Activated CD8-positive, alpha-beta memory T cell treated with anti-CD3 and anti-CD28 coated beads for 1 hour (primary cell): ENCODE measurements around the gene ACIN1.

Source experiments
- DNase-seq, 2 donors: peaks; one replicate each; pipeline ENCODE4 v3.0.0-alpha.2; 2020; ENCODE audit warnings: low read depth in 1 of 2; ENCODE audit errors: extremely low read depth in 1 of 2

ACIN1 gene

DNA sequence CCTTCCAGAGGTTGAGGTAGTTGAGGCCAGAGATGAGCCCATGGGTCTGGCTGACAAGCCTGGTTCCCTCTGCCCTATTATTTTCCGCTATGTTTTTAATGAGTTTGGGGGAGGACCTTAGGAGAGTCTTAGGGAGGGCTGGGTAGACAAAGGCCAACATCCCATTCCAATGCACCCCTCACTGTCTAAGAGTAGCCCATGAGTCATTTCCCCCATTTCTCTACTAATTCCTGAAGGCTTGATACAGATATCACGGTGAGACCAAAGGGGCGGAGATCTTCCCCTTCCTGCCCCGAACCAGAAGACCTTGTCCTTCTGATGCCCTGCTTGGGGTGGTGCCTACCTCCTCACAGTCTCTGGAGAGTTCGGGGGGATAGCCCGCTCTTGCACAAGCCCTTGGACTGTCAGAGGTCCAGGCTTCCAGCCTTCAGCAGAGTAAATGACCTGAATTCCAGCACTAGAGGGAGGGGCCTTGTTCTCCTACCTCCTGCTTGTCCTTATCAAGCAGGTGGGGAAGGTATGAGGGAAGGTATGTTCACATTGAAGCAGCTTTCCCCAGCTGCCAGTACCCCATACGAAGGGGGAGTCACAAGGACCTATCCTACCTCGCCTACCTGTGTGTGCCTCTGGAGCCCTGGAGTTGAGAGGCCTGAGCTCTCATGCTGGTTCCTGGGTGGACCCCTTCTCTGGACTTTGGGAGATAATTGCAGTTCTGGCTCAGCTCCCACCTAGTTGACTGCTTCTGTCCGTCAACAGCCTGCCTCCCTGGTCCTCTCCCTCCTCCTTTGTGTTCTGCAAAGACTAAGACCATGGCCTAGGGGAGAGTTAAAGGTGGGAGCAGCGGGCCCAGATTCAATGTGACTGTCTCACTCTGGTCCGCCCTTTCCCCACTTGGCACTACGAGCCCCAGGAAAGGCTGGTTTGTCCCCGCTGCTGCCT lies 49.2 kb downstream of the ACIN1 start:
- no peak for DNase-seq

DNA sequence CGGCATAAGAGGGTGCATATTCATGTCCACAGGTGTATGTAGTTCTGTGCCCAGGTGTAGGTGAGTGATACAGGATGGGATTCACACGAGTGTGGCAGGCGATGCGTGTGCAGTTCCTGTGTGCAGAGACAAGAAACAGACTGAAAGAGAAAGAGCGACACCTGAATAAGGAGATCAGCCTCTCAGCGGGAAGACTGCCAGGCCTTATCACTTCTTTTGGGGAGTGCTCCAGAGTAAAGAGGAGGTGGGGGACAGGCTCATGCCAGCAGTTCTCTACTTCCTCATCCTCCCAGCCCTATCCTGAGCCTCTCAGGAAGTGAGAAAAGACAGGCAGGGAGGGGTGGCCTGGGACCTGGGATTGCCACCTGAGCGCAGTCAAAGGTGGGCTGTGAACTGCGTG lies 50.1 kb downstream of the ACIN1 start:
- no peak for DNase-seq

DNA sequence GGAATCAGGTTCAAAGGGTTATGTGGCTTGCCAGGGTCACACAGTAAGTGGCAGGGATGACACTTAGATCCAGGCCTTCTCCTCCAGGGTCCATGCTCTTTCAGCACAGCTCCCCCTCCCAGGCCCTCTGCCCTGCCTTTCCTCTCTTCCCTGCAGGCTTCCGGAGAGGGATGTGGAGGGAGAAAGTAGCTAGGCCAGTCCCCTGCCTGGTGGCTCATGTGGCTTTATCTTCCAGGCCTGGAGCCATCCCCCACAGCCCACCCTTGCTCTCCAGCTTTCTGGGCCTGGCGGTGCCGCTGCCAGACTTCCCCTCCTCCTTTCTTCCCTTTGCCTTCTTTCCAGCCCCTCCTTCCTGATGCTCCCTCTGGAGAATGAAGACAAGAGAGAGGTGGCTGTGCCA lies 51.2 kb downstream of the ACIN1 start:
- no peak for DNase-seq

DNA sequence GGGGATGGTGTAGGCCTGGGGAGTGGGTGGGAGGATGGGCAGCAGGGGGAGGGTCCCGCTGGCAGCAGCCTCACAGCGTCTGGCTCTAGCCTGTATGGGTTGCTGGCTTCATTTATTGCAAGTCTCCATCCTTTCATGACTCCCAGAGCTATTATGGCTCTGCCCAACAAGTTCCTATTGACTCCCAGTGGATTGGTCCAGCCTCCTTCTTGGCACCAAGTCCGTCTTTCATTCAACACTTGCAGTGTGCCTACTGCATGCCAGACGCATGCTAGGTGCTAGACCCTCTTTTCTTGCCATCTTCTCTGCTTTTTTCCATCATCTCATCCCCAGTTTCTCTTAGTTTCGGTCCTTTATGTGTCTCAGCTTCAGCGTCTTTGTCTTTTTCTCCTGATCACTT lies 51.8 kb downstream of the ACIN1 start:
- DNase-seq: no peak

DNA sequence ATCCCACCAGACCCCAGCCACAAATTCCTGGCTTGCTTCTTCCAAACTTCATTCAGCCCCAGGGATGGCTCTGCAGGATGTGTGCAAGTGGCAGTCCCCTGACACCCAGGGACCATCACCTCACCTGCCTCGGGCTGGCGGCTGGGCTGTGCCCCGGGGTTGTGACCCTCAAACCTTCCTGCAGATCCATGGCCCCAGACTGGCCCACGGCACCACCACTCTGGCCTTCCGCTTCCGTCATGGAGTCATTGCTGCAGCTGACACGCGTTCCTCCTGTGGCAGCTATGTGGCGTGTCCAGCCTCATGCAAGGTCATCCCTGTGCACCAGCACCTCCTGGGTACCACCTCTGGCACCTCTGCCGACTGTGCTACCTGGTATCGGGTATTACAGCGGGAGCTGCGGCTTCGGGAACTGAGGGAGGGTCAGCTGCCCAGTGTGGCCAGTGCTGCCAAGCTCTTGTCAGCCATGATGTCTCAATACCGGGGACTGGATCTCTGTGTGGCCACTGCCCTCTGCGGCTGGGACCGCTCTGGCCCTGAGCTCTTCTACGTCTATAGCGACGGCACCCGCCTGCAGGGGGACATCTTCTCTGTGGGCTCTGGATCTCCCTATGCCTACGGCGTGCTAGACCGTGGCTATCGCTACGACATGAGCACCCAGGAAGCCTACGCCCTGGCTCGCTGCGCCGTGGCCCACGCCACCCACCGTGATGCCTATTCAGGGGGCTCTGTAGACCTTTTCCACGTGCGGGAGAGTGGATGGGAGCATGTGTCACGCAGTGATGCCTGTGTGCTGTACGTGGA lies 52.6 kb downstream of the ACIN1 start, which contains the start of gene PSMB11:
Gene PSMB11 (plus strand): TSS at position 51 of the 804 bp plus-strand sequence. CDS start 14 bp downstream, at position 65.
- no peak for DNase-seq

DNA sequence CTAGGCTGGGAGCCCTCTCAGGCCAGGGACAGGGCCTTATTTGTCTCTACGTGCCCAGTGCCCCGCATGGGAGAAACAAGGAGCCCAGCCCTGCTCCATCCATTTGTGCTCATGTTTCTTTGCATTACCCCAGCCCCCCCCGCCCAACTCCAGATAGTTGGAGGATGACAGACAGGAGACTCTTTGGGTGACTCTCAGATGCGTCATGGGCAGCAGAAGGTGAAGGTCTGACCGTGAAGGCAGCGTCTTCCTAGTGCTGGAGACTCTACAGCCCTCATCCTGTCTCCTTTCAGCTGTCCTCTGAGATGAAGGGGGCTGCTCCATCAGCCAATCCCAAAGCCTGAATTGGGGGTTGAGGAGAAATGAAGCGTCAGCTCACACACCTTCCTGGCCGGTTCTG lies 53.2 kb downstream of the ACIN1 start:
- DNase-seq: no peak

DNA sequence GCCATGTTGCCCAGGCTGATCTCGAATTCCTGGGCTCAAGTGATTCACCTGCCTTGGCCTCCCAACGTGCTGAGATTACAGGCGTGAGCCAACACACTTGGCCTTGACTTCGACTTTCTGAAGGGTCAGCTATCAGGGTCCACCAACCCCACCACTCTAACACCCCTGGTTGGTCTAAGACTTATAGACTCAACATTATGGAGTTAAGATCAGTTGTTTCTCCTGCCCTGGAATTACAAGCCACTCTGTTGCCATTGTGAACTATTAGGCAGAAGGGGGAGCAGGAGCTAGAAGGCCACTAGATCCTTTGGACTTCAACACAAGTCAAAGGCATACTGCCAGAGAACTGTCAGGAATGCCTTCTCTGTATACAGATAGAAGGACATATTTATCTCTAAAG lies 54.8 kb downstream of the ACIN1 start:
- no peak for DNase-seq

DNA sequence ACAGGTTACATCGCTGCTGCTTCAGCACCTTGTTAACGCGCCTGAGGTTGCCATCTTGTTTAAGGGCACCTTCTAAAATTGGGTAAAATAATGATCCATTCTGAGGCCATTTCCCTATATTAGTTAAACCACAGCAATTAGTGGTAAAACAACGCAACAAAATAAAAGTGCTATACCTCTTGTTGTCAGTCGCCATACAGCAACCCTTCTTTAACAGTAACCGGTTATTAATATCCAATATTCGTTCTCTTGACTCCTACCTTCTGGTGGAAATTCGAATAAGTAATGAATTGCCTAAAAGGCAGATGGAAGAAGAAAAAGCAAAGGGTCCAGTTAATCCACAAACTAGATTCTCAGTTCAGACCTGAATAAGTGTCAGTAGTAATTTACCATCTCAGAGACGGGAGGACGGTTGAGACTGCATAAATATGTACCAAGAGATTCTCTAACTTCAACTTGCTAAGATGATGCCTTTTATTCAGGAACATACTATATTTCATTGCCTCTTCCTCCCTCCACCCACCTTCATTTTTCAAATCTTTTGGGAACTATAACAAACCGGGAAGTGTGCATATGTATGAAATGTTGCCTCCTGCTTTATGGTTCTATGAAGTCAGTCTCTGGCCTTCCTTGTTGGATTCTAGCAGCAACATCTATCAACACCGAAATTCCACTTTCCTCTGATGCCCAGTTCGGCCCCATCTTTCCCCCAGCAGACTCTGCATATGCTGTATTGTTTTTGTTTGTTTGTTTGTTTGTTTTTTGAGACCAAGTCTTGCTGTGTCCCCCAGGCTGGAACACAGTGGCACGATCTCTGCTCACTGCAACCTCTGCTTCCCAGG lies 59.4 kb downstream of the ACIN1 start:
- DNase-seq: no peak

DNA sequence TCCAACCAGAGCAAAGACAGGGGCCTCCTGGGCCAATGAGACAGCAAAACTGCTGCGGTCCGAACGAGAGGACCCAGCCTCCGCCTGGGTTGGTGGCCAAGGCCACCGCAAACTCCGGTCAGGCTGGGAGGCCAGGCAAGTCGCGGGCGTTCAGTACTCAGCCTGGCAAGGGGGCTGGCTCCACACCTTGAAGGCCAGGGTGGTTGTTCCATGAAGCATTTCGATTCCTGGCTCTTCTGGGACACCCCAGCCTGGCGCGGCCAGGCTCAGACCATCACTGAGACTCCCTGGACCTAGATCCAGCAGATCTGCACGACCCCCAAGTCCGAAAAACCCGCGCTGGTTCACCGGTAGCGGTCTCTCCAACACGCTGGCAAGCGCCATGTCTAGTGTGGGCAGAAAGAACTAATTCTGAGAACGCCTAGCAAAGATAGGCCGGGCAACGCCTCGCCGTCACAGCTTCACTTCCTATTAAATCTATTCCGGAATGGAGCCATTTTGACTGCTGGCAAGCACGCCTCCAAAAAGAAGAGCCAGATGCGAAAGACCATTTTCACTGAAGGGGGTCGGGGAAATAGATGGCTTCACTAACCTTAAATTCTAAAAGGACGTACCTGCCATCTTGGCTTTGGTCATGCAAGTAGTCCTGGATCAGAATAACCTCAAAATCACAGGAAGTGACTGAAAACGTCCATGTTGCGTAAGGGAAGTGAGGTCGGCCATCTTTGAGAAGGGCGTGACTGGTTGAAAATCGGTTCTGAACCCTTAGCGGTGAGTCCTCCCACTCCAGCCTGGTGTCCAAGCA lies 60.2 kb downstream of the ACIN1 start, which contains the start of gene PSMB5:
Gene PSMB5 (minus strand): TSS at position 403 of the 805 bp plus-strand sequence. CDS start 19 bp downstream, at position 384.
- peak; percentile 67 to 77 for DNase-seq

DNA sequence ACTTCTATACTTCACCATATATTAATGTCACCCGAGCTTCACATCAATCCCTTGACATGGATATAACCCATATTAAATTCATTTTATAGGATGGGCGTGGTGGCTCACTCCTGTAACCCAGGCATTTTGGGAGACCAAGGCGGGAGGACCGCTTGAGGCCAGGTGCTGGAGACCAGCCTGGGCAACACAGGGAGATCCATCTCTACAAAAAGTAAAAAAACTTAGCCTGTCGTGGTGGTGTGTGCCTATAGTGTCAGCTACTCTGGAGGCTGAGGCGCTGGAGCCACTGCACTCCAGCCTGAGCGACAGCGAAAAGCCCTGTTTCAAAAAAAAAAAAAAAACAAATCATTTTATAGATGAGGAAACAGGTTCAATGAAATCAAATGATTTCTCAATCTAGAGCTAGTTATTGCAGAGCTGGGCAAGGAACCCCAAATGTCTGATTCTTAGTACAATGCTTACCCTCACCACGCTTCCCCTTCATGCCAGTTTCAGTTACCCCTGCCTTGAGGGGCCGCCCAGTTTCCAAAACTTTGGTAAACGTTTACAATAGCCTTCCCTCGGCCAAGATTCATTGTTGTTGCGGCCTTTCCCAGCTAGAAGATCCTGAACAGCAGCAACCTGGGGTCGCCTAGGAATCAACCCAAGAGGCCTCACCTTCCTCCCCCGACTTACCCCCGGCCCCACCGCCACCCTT lies 61.0 kb downstream of the ACIN1 start:
- no peak for DNase-seq

DNA sequence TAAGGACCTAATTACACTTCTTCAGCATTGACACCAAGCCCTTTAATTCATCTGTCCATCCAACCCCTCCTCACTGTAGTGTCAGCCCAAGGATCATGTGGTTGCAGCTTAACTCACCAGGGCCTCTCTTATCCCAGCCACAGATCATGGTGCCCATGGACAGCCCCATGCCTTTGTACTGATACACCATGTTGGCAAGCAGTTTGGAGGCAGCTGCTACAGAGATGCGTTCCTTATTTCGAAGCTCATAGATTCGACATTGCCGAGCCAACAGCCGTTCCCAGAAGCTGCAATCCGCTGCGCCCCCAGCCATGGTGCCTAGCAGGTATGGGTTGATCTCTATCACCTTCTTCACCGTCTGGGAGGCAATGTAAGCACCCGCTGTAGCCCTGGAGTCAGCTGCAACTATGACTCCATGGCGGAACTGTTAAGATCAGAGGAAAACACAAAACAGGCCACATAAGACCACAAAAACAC lies 61.6 kb downstream of the ACIN1 start:
- DNase-seq: no peak

DNA sequence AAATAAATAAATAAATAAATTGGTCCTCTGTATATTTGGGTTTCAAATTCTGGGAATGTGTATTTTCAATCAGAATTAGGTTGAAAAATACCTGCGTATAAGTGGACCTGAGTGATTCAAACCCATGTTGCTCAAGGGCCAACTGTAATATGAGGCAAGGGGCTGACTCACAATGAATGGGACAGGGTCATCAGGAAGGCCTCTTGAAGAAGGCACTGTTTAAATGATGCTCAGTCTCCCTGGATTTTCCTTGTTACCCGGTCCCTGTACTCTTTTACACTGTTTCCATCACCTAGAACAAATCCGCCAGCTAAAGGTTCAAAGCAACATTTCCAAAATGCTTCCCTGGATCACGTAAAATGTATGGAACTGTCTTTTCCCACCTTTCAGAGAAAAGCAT lies 64.0 kb downstream of the ACIN1 start:
- no peak for DNase-seq

DNA sequence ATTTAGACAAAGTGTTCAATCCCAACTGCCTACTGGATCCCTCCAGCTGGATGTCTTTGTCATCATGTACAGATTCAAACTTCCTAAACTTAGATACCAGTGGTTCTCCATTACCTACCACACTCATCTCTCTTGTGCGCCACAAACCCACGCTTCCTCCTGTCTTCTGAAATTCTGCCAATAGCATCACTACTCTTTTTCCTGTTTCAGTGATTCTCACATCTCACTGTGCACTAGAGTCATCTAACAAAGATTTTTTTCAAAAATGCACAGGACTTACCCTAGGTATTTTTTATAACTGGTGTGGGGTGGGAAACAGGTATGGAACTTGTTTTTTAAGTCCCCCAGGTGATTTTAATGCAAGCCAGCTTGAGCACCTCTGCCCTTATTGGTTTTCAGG lies 66.1 kb downstream of the ACIN1 start:
- no peak for DNase-seq

DNA sequence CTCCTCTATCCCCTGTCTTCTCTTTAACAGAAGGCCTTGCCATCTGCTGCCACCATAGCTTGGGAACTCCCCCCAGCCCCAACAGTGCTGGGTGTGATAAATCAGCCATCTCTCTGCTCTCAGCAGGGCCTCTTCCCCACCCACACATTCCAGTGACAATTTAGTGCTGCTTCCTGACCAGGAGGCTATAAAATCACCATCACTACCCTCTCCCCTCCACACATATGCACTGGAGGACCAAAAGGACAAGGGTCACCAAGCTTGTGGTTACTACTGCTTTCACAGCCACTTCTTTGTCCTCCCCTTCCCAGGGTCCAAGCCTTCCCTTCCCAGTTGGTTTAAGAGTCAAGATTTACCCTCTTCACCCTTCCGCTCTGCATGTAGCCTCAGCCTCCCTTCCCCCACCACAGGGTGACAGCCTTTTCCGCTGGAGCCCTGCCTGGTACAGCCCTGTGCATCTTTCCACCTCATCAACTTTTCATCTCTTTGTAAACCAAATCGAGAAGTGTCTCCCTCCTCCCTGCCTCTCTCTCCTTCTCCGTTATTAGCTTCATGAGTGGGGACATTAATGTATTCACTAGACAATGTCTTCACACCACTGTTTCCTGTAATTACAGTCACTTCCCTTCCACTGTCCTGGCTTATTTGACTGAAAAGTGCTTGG lies 69.7 kb downstream of the ACIN1 start:
- DNase-seq: no peak

DNA sequence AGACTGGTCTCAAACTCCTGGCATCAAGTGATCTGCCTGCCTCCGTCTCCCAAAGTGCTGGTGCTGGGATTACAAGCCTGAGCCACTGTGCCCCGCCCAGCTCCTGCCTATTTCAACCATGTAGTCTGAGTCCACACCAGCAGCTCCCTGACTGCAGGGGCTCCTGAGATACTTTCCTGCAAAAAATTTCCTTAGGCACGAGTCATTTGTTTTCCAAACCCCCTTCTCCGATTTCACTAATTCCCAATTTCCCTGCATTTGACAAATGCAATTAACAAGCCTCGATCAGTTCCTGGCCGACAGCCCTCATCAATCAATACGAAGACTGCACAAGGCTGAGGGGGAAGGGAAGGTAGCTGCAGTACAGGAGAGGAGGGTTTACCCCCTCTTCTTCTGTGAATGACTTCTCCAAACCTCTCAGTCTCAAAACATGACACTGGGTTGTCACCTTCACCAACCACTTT lies 70.3 kb downstream of the ACIN1 start:
- no peak for DNase-seq

DNA sequence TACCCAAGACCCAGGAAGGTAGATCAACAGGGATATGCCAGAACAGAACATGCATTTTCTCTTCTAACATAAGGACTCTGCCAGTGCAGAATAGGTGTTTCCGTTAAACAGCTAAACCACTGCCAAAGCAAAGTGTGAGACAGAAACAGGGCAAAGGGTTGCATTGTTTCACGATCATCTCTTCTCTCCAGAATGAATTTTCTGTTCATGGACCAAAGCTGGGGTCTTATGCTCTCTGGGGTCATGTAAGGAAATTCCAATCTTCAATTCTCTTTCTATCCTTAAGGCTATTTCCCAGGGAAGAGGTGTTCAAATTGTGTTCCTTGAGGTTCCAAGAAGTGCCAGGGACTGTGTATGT lies 71.2 kb downstream of the ACIN1 start:
- DNase-seq: no peak

DNA sequence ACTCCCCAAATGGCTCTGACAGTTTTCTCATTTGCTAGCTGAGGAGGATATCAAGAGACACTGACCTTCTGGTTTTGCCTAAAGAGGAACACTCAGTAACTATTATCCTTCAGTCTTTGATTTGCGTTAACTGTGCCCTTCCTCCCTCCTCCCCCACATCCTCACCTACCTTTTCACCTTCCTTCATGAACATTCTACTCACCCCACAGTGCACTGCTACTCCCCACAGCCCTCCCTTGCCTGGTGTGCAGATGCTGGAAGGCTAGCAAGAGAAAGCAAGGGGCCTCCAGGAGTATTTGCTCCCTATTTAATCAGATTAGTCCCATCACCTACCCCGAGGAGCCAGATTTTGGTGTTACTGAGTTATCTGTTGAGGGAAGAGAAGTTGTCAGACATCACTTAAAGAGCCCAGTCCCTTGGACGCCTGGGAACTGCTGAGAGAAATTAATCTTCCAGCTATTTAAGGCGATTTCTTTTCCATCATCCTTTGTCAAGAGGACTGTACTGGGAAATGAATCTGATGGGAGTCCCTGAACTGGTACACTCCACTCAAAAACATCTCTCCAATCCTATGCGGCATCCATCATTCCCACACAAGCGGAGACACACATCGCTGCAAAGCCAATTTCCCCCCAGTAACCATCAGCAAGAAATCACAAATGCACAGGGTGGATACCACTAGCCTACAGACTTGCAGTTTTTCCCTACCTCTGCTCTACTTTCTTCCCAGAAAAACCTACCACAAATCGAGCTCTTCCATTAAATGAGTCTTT lies 71.7 kb downstream of the ACIN1 start:
- no peak for DNase-seq

DNA sequence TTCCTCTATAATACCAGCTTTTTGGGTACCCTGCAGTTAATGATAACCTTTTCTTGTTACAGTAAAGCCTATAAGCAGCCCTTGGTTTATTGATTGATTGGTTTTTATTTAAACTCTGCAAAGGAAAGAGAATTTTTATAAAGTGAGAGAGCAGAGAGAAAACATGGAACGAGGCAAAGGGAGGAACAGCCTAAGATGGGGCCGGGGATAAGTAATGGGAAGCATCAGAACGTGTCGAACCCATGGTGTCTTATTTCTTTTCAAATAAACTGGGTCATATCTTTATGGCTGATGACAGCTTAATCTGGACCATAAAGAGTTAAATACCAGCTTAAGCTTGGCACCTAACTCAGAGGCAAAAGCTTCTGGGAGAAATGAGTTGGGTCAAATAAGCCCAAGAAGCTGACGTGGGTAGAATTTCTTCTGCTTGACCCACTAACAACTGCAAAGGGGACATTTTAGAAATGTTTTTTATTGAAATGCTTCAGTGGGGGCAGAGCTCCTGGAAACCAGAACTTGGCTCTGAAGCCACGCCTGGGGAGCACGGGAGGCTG lies 73.0 kb downstream of the ACIN1 start:
- no peak for DNase-seq
